ENCODE results near the gene ITPA. TPM values are rescaled to one million over a fixed set of nuclear protein-coding genes. Genes with fewer than 3 reads are reported as not detected.

ITPA gene
- total RNA-seq, 4 donors from 2014 or later, result 15.0 to 95.7 (median 39.6) TPM

DNA sequence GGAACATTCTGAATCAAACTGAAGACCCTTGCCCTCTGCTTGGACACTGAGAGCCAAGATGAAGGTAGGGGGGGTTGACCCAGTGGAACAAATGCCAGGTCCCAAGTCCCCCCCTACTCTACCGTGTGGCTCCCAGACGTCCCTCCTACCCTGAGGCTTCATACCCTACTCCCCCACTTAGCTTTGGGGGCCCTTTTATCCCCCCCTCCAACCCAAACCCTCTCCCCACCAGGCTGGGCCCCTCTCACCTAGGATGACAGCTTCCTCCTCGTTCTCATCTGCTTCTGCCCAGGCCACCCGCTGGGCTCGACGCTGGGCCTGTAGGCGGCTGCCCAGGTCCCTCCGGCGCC lies 6.4 kb upstream of the ITPA start:
- intact Hi-C loops (cut with DNase I; ENCODE audit: low total_unique reads) (no loop called here), in situ Hi-C loops (cut with MboI; ENCODE audit: low pct_ligation_motif_present in 1 of 4, low pct_unique_long_range_greater_than_20kb in 1 of 4, low sequenced_read_pairs in 3 of 4) (no loop called here)
- H3K36me3 ChIP-seq, result peaks cover 0 to 20% (median 12%) of the 10 kb centered on the region in 4 donors
- no peak for DNase-seq
- peak overlapping the region in 3 of 4 donors; percentile 60 to 84 (median 67) for H3K4me3 ChIP-seq
- peaks cover 6 to 12% (median 11%) of the 10 kb centered on the region in 4 donors for H3K4me1 ChIP-seq
- H3K27ac ChIP-seq, result peak overlapping the region; percentile 86 to 95 (median 90)
- H3K9me3 ChIP-seq, result no peaks in the 10 kb centered on the region
- no peaks in the 10 kb centered on the region for H3K27me3 ChIP-seq
- WGBS, 2 donors (ENCODE audit: low coverage in 1 of 2), result 49% methylated on average over 9 of the region's 9 CpGs; no CpG with 5 or more reads in 1 of the 2 donors
- TF ChIP-seq POLR2A (IDR thresholded peaks at IDR 0.05) (no peak), EP300 (IDR thresholded peaks at IDR 0.05; ENCODE audit: low read depth) (no peak), POLR2AphosphoS5 (IDR thresholded peaks at IDR 0.05) (no peak)
- TF ChIP-seq, protein P1, sequence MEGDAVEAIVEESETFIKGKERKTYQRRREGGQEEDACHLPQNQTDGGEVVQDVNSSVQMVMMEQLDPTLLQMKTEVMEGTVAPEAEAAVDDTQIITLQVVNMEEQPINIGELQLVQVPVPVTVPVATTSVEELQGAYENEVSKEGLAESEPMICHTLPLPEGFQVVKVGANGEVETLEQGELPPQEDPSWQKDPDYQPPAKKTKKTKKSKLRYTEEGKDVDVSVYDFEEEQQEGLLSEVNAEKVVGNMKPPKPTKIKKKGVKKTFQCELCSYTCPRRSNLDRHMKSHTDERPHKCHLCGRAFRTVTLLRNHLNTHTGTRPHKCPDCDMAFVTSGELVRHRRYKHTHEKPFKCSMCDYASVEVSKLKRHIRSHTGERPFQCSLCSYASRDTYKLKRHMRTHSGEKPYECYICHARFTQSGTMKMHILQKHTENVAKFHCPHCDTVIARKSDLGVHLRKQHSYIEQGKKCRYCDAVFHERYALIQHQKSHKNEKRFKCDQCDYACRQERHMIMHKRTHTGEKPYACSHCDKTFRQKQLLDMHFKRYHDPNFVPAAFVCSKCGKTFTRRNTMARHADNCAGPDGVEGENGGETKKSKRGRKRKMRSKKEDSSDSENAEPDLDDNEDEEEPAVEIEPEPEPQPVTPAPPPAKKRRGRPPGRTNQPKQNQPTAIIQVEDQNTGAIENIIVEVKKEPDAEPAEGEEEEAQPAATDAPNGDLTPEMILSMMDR (IDR thresholded peaks at IDR 0.05), result no peak

DNA sequence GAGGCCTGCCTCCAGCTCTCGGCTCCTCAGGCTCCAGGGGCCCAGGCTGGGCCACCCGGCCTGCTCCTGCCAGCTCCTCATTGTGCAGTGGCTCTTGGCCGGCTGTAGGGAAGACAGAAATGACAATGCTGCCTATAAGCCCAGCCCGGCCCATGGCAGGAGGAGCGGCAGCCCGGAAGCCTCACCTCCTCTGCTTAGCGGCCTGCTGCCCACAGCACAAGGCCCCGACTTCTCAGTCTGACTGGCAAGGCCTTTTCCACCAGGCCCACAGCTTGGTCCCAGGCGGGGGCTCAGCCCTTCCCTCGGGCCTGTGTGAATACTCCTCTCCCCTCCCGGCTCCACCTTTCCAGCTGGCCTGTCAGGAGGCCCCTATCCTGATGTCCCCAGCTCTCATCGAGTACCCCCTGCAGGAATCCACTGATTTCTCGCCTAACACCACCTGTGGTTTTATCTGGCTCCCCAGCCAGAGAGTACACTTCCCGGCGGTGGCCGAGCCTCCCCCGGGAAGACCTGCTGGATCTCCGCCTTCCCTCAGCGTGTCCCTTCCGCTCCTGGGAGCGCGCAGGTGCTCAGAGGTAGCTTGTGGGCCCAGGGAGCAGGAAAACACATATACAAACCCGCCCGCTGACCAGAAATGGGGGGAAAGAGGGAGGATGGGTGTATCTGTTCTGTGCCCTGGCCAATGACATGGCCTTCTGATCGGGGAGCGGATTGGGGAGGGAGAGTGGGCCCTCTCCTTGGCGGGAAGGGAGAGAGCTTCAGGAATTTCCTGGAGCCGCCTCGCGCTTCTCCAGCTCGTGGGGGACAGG lies 5.8 kb upstream of the ITPA start:
- WGBS, 2 donors (ENCODE audit: low coverage in 1 of 2), result 8% methylated on average over 29 of the region's 31 CpGs; no CpG with 5 or more reads in 1 of the 2 donors
- Histone ChIP-seq H3K27me3 (no peaks in the 10 kb centered on the region), H3K9me3 (no peaks in the 10 kb centered on the region), H3K4me3 (peak overlapping the region; percentile 60 to 86 (median 76)), H3K4me1 (peaks cover 6 to 17% (median 15%) of the 10 kb centered on the region in 4 donors), H3K27ac (peak overlapping the region; percentile 86 to 95 (median 90)), H3K36me3 (peaks cover 0 to 20% (median 12%) of the 10 kb centered on the region in 4 donors)
- in situ Hi-C loops (cut with MboI; ENCODE audit: low pct_ligation_motif_present in 1 of 4, low pct_unique_long_range_greater_than_20kb in 1 of 4, low sequenced_read_pairs in 3 of 4) (no loop called here), intact Hi-C loops (cut with DNase I; ENCODE audit: low total_unique reads) (no loop called here)
- no peak for TF ChIP-seq POLR2AphosphoS5 (IDR thresholded peaks at IDR 0.05)
- TF ChIP-seq EP300 (IDR thresholded peaks at IDR 0.05; ENCODE audit: low read depth), result no peak
- TF ChIP-seq, protein P1 (IDR thresholded peaks at IDR 0.05), result no peak
- TF ChIP-seq POLR2A (IDR thresholded peaks at IDR 0.05), result no peak
- DNase-seq, result peak; percentile 37

DNA sequence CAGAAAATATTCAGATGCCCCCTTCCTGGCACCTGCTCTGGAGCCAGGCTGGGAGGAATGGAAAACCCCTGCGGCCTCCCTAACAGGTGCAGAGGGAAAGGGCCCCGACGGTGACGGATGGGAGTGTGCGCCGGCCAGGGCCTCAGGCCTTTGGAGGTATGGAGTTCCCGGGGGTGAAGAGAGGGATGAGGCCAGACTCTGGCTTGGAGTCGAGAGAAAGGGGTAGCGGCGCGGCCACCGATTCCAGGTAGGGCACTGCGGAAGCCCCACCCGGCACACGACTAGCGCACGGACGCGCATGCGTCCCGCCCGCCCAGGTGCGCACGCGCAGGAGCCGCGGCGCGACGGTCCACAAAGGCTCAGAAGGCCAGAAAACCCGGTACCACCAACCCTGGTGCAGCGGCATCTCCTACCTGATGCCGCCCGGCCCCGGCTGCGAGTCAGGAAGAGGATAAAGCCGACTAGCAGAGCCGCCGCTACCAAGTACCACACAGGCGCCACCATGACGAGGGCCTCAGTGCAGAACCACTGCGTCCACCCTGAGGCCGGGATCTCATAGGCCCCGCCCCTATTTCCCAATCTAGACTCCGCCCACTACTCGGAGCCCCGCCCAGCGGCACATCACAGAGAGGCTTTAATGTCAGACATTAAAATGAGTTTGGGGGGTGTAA lies 5.0 kb upstream of the ITPA start, which contains the start of gene DDRGK1:
Gene DDRGK1 (minus strand): TSS at position 559 of the 671 bp plus-strand sequence. CDS start 55 bp downstream, at position 504.
- intact Hi-C loops (cut with DNase I; ENCODE audit: low total_unique reads), result no loop called here
- H3K4me1 ChIP-seq, result peaks cover 6 to 21% (median 18%) of the 10 kb centered on the region in 4 donors
- TF ChIP-seq, protein P1 (IDR thresholded peaks at IDR 0.05), result no peak
- no peak for TF ChIP-seq EP300 (IDR thresholded peaks at IDR 0.05; ENCODE audit: low read depth)
- peak; percentile 45 to 84 (median 79) for TF ChIP-seq POLR2AphosphoS5 (IDR thresholded peaks at IDR 0.05)
- peak; percentile 73 for TF ChIP-seq POLR2A (IDR thresholded peaks at IDR 0.05)
- H3K36me3 ChIP-seq, result peaks cover 0 to 13% (median 8%) of the 10 kb centered on the region in 4 donors
- H3K9me3 ChIP-seq, result no peaks in the 10 kb centered on the region
- DNase-seq, result peak; percentile 92
- 0 to 1% methylated on average over 7 to 48 of the region's 48 CpGs for WGBS, 2 donors (ENCODE audit: low coverage in 1 of 2)
- in situ Hi-C loops (cut with MboI; ENCODE audit: low pct_ligation_motif_present in 1 of 4, low pct_unique_long_range_greater_than_20kb in 1 of 4, low sequenced_read_pairs in 3 of 4), result no loop called here
- no peaks in the 10 kb centered on the region for H3K27me3 ChIP-seq
- H3K27ac ChIP-seq, result peak within 1 kb of the TSS; percentile 86 to 95 (median 90)
- peak within 1 kb of the TSS; percentile 60 to 86 (median 76) for H3K4me3 ChIP-seq

DNA sequence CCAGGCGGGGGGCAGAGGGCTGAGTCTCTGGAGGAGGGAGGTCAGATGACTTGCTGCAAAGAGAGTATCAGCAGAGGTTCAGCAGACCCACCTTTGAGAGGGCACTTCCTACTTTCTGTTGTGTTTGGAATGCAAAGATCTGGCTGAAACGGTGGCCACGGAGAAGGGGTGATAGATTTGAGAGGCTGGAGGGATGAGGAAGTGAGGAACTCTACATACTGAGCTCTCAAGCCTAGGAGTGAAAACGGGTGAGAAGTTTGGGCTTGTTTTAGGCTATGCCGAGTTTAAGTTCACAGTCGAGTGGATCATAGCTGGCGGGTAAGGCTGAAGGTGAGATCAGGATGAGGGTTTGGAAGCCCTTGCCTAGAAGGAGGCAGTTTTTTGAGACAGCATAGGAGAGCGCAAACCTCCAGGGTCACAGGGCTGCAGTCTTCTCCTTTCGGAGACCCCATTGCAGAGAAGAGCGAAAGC lies 477 bp upstream of the ITPA start:
- H3K36me3 ChIP-seq, result peaks cover 0 to 3% (median 0%) of the 10 kb centered on the region in 4 donors
- H3K9me3 ChIP-seq, result no peaks in the 10 kb centered on the region
- DNase-seq, result no peak
- no peak for TF ChIP-seq EP300 (IDR thresholded peaks at IDR 0.05; ENCODE audit: low read depth)
- no peak for TF ChIP-seq POLR2AphosphoS5 (IDR thresholded peaks at IDR 0.05)
- TF ChIP-seq, protein P1 (IDR thresholded peaks at IDR 0.05), result no peak
- TF ChIP-seq POLR2A (IDR thresholded peaks at IDR 0.05), result no peak
- intact Hi-C loops (cut with DNase I; ENCODE audit: low total_unique reads), result no loop called here
- in situ Hi-C loops (cut with MboI; ENCODE audit: low pct_ligation_motif_present in 1 of 4, low pct_unique_long_range_greater_than_20kb in 1 of 4, low sequenced_read_pairs in 3 of 4), result no loop called here
- H3K4me3 ChIP-seq, result peak overlapping the region; percentile 73 to 85 (median 79)
- H3K27me3 ChIP-seq, result no peaks in the 10 kb centered on the region
- WGBS, 2 donors (ENCODE audit: low coverage in 1 of 2), result 0% methylated on average over 2 to 10 of the region's 10 CpGs
- peak overlapping the region; percentile 82 to 90 (median 86) for H3K27ac ChIP-seq
- H3K4me1 ChIP-seq, result peaks cover 0 to 20% (median 15%) of the 10 kb centered on the region in 4 donors
